Stimulated activated memory B cell treated with anti-CD40 and anti-IgM and Interleukin-4, amounts not matched to agents 10 μg/mL and 1 μg/mL and 100 μg/mL, for 72 hours (primary cell): ENCODE data around the gene ZNF74.
"Not testable (repeated sequence)": the region's sequence is repeated elsewhere in the genome, so short reads cannot be mapped to it uniquely, and the experiment has no call there.

ENCODE experiments used
- ATAC-seq: fragments of 150-1000 bp; cut with Tn5 transposase; 2 replicates; pipeline ENCODE4 v1.10.0; 2021
- H3K27ac Mint-ChIP-seq: one replicate; pipeline ENCODE4 v1.8.0; 2022; ENCODE audit warnings: mild to moderate bottlenecking, mixed read lengths
- H3K27me3 Mint-ChIP-seq: one replicate; pipeline ENCODE4 v1.8.0; 2022; ENCODE audit warnings: mixed read lengths
- H3K36me3 Mint-ChIP-seq: one replicate; pipeline ENCODE4 v1.8.0; 2022; ENCODE audit warnings: mixed read lengths
- H3K4me1 Mint-ChIP-seq: one replicate; pipeline ENCODE4 v1.8.0; 2022; ENCODE audit warnings: mixed read lengths
- H3K4me3 Mint-ChIP-seq: one replicate; pipeline ENCODE4 v1.8.0; 2022; ENCODE audit warnings: mild to moderate bottlenecking, moderate library complexity, mixed read lengths
- H3K9me3 Mint-ChIP-seq: one replicate; pipeline ENCODE4 v1.8.0; 2022; ENCODE audit warnings: mixed read lengths

The ZNF74 gene

DNA sequence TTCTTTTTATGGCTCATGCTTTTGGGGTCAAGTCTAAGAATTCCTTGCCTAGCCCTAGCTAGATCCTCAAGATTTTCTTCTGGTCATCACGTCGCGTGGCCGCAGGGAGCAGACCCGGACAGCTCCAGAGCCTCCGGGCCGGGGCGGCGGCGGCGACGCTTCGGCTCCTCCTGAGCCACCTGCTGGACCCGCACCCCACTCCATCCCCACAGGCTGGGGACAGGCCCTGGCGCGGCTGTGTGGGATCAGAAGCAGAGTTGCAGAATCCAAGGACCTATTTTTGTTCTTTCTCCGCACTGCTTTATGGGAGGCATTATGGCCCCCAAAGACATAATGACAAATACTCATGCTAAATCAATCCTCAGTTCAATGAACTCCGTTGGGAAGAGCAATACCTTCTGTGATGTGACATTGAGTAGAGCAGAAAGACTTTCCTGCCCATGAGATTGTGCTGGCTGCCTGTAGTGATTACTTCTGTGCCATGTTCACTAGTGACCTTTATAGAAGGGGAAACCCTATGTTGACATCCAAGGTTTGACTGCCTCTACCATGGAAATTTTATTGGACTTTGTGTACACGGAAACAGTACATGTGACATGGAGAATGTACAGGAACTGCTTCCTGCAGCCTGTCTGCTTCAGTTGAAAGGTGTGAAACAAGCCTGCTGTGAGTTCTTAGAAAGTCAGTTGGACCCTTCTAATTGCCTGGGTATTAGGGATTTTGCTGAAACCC is 56.0 kb downstream of the ZNF74 start:
- peaks cover 28% of the 10 kb centered on the region for H3K36me3 Mint-ChIP-seq
- no peak overlapping the region for H3K4me3 Mint-ChIP-seq
- no peak overlapping the region for H3K27ac Mint-ChIP-seq
- H3K4me1 Mint-ChIP-seq: no peaks in the 10 kb centered on the region
- H3K27me3 Mint-ChIP-seq: no peaks in the 10 kb centered on the region
- no peaks in the 10 kb centered on the region for H3K9me3 Mint-ChIP-seq
- no peak for ATAC-seq

DNA sequence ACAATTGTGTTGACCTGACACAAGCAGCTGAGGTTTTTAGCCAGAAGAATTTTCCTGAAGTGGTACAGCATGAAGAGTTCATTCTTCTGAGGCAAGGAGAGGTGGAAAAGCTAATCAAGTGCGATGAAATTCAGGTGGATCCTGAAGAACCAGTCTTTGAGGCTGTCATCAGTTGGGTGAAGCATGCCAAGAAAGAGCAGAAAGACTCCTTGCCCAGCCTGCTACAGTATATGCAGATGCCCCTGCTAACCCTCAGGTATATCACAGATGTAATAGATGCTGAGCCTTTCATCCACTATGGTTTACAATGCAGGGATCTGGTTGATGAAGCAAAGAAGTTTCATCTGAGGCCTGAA is 56.6 kb downstream of the ZNF74 start:
- Mint-ChIP-seq H3K4me3 (no peak overlapping the region), H3K27ac (no peak overlapping the region), H3K27me3 (no peaks in the 10 kb centered on the region), H3K4me1 (peaks cover under 1% of the 10 kb centered on the region), H3K9me3 (no peaks in the 10 kb centered on the region), H3K36me3 (peaks cover 33% of the 10 kb centered on the region)
- no peak for ATAC-seq

DNA sequence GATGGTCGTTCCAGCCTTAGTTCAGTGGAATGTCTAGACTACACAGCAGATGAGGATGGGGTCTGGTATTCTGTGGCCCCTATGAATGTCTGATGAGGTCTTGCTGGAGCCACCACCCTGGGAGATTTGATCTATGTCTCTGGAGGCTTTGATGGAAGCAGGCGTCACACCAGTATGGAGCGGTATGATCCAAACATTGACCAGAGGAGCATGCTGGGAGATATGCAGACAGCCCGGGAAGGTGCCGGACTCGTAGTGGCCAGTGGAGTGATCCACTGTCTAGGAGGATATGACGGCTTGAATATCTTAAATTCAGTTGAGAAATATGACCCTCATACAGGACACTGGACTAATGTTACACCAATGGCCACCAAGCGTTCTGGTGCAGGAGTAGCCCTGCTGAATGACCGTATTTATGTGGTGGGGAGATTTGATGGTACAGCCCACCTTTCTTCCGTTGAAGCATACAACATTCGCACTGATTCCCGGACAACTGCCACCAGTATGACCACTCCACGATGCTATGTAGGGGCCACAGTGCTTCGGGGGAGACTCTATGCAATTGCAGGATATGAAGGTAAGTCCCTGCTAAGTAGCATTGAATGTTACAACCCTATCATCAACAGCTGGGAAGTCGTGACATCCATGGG is 57.3 kb downstream of the ZNF74 start:
- not testable (repeated sequence) for H3K4me3 Mint-ChIP-seq, H3K27me3 Mint-ChIP-seq, H3K27ac Mint-ChIP-seq, H3K9me3 Mint-ChIP-seq, ATAC-seq, H3K4me1 Mint-ChIP-seq
- H3K36me3 Mint-ChIP-seq: peaks cover 36% of the 10 kb centered on the region

DNA sequence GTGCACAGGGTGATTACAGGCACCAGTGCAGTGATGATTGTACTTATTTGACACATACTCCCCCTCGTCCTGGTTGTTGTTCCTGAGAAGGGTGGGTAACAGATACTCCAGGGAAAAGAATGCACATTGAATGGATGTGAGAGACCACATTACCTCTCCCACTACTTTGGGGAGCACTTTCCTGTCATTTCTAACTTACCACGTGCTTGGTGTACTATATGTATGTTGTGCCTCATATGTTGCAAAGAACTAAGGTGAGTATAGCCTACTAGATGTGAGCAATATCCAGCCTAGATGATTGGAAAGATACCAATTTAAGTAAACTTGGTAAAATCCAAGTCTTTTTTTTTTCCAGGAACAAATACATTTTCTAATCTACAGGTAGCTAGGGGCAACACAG is 58.0 kb downstream of the ZNF74 start:
- peaks cover 14% of the 10 kb centered on the region for H3K4me1 Mint-ChIP-seq
- ATAC-seq: no peak
- no peaks in the 10 kb centered on the region for H3K27me3 Mint-ChIP-seq
- peaks cover 37% of the 10 kb centered on the region for H3K36me3 Mint-ChIP-seq
- H3K27ac Mint-ChIP-seq: no peak overlapping the region
- H3K4me3 Mint-ChIP-seq: no peak overlapping the region
- no peaks in the 10 kb centered on the region for H3K9me3 Mint-ChIP-seq

DNA sequence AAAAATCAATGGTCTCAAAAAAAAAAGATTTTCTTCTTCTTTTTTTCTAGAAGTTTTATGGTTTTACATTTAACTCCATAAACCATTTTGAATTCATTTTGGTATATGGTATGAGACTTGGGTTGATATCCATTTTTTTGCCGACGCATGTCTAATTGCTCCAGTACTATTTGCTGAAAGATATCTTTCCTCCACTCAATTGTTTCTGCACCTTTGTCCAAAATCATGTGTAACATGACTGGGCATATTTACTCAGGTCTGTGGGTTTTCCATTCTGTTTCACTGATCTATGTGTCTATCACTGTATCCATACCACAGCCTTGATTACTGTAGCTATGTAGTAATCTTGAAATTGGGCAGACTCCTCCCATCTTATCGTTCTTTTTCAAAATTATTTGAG is 59.3 kb downstream of the ZNF74 start:
- Mint-ChIP-seq H3K4me3 (no peak overlapping the region), H3K36me3 (peaks cover 38% of the 10 kb centered on the region), H3K27ac (no peak overlapping the region), H3K9me3 (no peaks in the 10 kb centered on the region), H3K4me1 (peaks cover 16% of the 10 kb centered on the region), H3K27me3 (no peaks in the 10 kb centered on the region)
- no peak for ATAC-seq

DNA sequence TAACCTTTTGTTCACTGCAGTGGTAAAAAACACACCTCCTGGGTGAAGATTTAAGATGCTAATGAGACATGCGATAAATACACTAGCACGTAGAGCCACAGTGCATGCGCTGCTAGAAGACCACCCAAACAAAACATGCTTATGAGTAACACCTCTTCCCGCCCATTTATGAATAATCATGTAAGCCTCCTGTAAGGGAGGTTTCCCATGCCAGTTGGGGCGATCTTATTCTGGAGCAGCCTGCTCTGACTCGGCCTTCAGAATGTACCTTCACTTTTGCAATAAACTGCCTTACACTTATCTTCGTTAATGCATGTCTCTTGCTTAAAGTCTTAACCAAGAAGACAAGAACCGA is 61.7 kb downstream of the ZNF74 start:
- ATAC-seq: no peak
- H3K9me3 Mint-ChIP-seq: no peaks in the 10 kb centered on the region
- H3K27me3 Mint-ChIP-seq: no peaks in the 10 kb centered on the region
- H3K4me1 Mint-ChIP-seq: peaks cover 27% of the 10 kb centered on the region
- H3K36me3 Mint-ChIP-seq: peaks cover 50% of the 10 kb centered on the region
- peak overlapping the region; percentile 20 for H3K27ac Mint-ChIP-seq
- H3K4me3 Mint-ChIP-seq: no peak overlapping the region

DNA sequence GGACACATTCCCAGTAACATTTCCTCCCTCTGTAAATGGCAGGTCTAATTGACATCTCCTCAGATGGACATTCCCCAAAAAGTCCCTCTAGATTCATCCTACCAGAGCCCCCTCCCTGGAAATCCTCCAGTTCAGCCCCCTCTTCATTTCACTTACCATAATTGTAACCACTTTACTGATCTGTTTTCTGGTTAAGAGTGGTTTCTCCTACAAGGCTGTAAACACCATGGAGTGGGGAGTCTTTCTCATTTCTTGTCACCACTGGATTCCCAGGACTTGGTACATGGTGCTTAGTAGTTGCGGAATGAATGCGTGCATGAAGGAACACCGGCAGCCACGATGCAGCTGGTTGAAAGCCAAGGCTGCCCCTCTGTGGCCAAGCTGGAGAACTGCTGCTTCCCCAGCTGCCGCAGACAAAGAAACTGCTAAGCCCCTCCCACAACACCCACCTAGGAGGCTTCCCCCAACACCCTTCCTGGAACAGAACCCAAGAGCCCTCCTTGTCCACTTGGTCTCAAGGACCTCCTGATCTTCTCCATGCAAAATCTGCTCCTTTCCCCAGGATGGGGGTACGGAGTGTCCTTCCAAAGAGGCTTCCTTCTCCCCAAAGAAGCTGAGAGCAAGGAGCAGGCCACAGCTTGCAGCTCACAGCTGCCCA is 62.2 kb downstream of the ZNF74 start:
- H3K36me3 Mint-ChIP-seq: peaks cover 46% of the 10 kb centered on the region
- H3K4me1 Mint-ChIP-seq: peaks cover 27% of the 10 kb centered on the region
- H3K27me3 Mint-ChIP-seq: no peaks in the 10 kb centered on the region
- ATAC-seq: peak; percentile 86
- no peak overlapping the region for H3K4me3 Mint-ChIP-seq
- H3K27ac Mint-ChIP-seq: peak overlapping the region; percentile 20
- no peaks in the 10 kb centered on the region for H3K9me3 Mint-ChIP-seq

DNA sequence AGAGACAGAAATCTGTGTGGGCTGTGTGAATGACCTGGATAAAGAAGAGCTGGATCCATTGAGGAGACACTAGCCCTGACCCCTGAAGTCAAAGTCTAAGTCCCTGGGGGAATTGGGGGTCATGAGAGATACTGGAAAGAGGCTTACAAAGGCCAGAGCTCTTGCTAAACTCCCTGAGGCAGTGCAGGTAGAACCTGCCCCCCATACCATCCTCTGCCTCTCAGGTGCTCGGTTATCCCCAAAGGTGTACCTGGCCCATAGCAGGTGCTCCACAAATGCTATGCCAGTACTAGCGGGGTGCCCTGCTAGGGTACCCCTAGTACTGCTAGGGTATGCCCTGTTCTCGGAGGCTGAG is 62.7 kb downstream of the ZNF74 start:
- no peaks in the 10 kb centered on the region for H3K27me3 Mint-ChIP-seq
- peaks cover 42% of the 10 kb centered on the region for H3K36me3 Mint-ChIP-seq
- H3K4me1 Mint-ChIP-seq: peaks cover 27% of the 10 kb centered on the region
- ATAC-seq: no peak
- H3K9me3 Mint-ChIP-seq: no peaks in the 10 kb centered on the region
- peak overlapping the region; percentile 20 for H3K27ac Mint-ChIP-seq
- no peak overlapping the region for H3K4me3 Mint-ChIP-seq

DNA sequence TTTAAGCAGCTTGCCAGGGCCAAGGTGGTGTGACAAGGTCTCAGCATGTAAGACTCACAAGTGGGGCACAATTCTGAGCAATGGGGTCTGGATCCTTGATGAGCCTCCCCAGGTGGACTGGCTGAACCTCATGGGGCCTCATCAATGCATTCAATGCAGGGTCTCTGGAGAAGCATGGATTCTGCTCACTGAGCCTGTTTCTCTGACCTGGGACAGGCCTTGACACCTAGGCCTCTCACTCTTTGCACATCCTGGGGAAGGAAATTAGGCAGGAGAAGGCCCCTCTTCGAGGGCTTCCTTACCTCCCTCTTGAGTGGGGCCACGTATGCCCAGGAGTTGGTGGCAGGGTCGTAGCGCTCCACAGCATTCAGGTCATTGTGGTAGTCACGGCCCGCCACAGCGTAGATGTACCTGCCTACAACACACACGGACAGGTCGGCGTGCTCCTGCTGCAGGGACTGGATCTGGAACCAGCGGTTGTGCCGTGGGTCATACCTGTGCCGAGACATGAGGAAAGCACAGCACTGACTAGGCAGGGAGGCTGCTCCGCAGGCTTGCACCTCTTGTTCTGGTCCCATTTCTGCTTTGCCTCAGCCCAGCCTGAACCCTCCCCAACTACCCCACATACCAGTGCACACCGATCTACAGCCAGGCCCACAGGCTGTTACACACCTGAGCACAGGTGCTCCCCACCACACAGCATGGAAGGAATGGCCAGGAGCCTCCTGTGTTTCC is 63.7 kb downstream of the ZNF74 start:
- no peaks in the 10 kb centered on the region for H3K27me3 Mint-ChIP-seq
- H3K9me3 Mint-ChIP-seq: no peaks in the 10 kb centered on the region
- peaks cover 34% of the 10 kb centered on the region for H3K36me3 Mint-ChIP-seq
- ATAC-seq: no peak
- H3K4me3 Mint-ChIP-seq: no peak overlapping the region
- H3K27ac Mint-ChIP-seq: no peak overlapping the region
- peaks cover 31% of the 10 kb centered on the region for H3K4me1 Mint-ChIP-seq
